ENCODE measurements around the gene RPS3A. TPM values are rescaled to one million over a fixed set of nuclear protein-coding genes. Genes with fewer than 3 reads are reported as not detected.

The RPS3A gene
- total RNA-seq, 1 experiment from 2014 or later = 2,679 TPM

- H2BK12ac ChIP-seq (ENCODE audit: insufficient read length, low read depth, low read length) = no peak overlapping the region
- peak overlapping the region; percentile 79 for H3K4me2 ChIP-seq (ENCODE audit: insufficient read depth, insufficient read length, low read length)
- H2BK5ac ChIP-seq (ENCODE audit: insufficient read length, low read length) = no peak overlapping the region
- no peak overlapping the region for H4K91ac ChIP-seq (ENCODE audit: insufficient read length, low read depth, low read length)
- H3K56ac ChIP-seq (ENCODE audit: insufficient read length, low read depth, low read length) = no peak overlapping the region
- no peaks in the 10 kb centered on the region for H3K9me3 ChIP-seq (ENCODE audit: control insufficient read depth, low read depth, low read length)
- no peaks in the 10 kb centered on the region for H3K23me2 ChIP-seq (ENCODE audit: insufficient read length, low read depth, low read length, poor library complexity, severe bottlenecking)
- no peak overlapping the region for H3K23ac ChIP-seq (ENCODE audit: insufficient read length, low read depth, low read length)
- no CpG with 5 or more reads among the region's 3 CpGs for WGBS (ENCODE audit: extremely low coverage, insufficient read length, low lambda C conversion rate)
- Mint-ChIP-seq H3K4me3 (peak overlapping the region; percentile 91 to 98), H3K27me3 (ENCODE audit: low read depth) (no peaks in the 10 kb centered on the region), H3K9me3 (peaks cover 0 to 4% of the 10 kb centered on the region in 2 experiments; a peak in 1 of 5 replicates), H3K4me1 (peaks cover 10 to 20% of the 10 kb centered on the region in 2 experiments), H3K36me3 (ENCODE audit: insufficient read depth in 1 of 3, low read depth in 3 of 3) (peaks cover 49 to 60% (median 58%) of the 10 kb centered on the region in 3 experiments), H3K27ac (peak overlapping the region; percentile 99 to 100 (median 99); a peak in 6 of 7 replicates)
- H3K4ac ChIP-seq (ENCODE audit: low read depth, low read length) = no peak overlapping the region
- H3K27me3 ChIP-seq (ENCODE audit: insufficient read depth, low read length) = no peaks in the 10 kb centered on the region
- H4K20me1 ChIP-seq (ENCODE audit: control insufficient read depth, insufficient read depth, insufficient read length) = no peaks in the 10 kb centered on the region
- H3K18ac ChIP-seq (ENCODE audit: insufficient read length, low read depth, low read length) = no peak overlapping the region
- peaks cover 17% of the 10 kb centered on the region; the same call in 1 of the 2 replicates for H3K79me2 ChIP-seq (ENCODE audit: insufficient read depth, low read length)
- no peak overlapping the region for H2BK15ac ChIP-seq (ENCODE audit: low read depth, low read length)
- no peak for TF ChIP-seq CTCF (conservative IDR thresholded peaks at IDR 0.05)
- no peak overlapping the region for H2BK20ac ChIP-seq (ENCODE audit: low read depth, low read length, poor library complexity, severe bottlenecking)
- H4K5ac ChIP-seq (ENCODE audit: insufficient read length, low read depth, low read length) = no peak overlapping the region
- H3K14ac ChIP-seq (ENCODE audit: insufficient read depth, low read length) = no peak overlapping the region
- no peak overlapping the region for H2AFZ ChIP-seq (ENCODE audit: low read length)
- H3T11ph ChIP-seq (ENCODE audit: low read length) = no peak overlapping the region
- no peak overlapping the region for H3K27ac ChIP-seq (ENCODE audit: insufficient read length, low read depth, low read length)
- DNase-seq = no peak
- no peak overlapping the region for H2BK120ac ChIP-seq (ENCODE audit: low read depth, low read length, poor library complexity, severe bottlenecking)
- H2AK5ac ChIP-seq (ENCODE audit: insufficient read length, low read length) = no peak overlapping the region
- H3K79me1 ChIP-seq (ENCODE audit: insufficient read depth, low read depth, low read length, poor library complexity, severe bottlenecking) = no peaks in the 10 kb centered on the region
- H4K8ac ChIP-seq (replicated peaks; ENCODE audit: insufficient read length, low read depth, low read length) = no peak overlapping the region
- peak overlapping the region; percentile 99 for H3K9ac ChIP-seq (ENCODE audit: extremely low read depth, insufficient read length, low read length)
- no peaks in the 10 kb centered on the region for H3K4me1 ChIP-seq (ENCODE audit: insufficient read depth, low read length)
Measured at GRCh38 chr4:151100531-151100930, 1.1 kb downstream of the RPS3A start.

Data from H9 (cell line).